Neuron (in vitro differentiated cells): ENCODE data around the gene TMEM17.
"Not testable (repeated sequence)": the region's sequence is repeated elsewhere in the genome, so short reads cannot be mapped to it uniquely, and the experiment has no call there.

Experiments used
- H2AFZ ChIP-seq: one replicate; pipeline ENCODE4 v1.6.1; 2013; ENCODE audit warnings: low read depth, mild to moderate bottlenecking, inconsistent platforms, low read length, moderate library complexity
- H3K27me3 ChIP-seq: one replicate; pipeline ENCODE4 v1.6.1; 2013; ENCODE audit warnings: low read length; ENCODE audit not compliant: insufficient read depth
- H3K36me3 ChIP-seq: one replicate; pipeline ENCODE4 v1.6.1; 2013; ENCODE audit warnings: low read length; ENCODE audit not compliant: insufficient read depth
- H3K4me1 ChIP-seq: one replicate; pipeline ENCODE4 v1.6.1; 2013; ENCODE audit warnings: low read length; ENCODE audit not compliant: insufficient read depth
- H3K4me3 ChIP-seq: 2 replicates; pipeline ENCODE4 v1.5.1; 2013; ENCODE audit warnings: mild to moderate bottlenecking, low read length, moderate library complexity
- H3K9me3 ChIP-seq: one replicate; pipeline ENCODE4 v1.6.1; 2013; ENCODE audit warnings: low read length

The TMEM17 gene

DNA sequence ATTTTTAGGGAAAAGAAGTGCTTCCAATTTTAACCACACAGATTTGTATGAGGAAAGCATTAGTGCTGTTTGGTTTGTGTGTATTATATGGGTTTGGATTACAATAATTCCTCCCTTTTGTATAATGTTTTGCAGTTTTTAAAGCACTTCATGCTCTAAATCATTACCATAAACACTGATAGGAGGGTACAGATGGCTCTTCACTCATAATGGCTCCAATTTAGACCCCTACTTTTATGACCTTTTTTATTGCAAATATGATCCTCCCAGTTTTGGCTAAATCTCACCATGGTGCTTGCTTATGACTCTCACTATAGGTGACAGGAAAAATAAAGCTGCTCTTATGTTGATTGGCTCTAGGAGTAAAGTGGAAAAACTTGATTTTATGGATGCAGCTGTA is 23.8 kb upstream of the TMEM17 start:
- Histone ChIP-seq H3K4me3 (no peak overlapping the region), H3K27me3 (no peaks in the 10 kb centered on the region), H3K4me1 (peaks cover 7% of the 10 kb centered on the region), H2AFZ (no peak overlapping the region), H3K36me3 (no peaks in the 10 kb centered on the region), H3K9me3 (no peaks in the 10 kb centered on the region)

DNA sequence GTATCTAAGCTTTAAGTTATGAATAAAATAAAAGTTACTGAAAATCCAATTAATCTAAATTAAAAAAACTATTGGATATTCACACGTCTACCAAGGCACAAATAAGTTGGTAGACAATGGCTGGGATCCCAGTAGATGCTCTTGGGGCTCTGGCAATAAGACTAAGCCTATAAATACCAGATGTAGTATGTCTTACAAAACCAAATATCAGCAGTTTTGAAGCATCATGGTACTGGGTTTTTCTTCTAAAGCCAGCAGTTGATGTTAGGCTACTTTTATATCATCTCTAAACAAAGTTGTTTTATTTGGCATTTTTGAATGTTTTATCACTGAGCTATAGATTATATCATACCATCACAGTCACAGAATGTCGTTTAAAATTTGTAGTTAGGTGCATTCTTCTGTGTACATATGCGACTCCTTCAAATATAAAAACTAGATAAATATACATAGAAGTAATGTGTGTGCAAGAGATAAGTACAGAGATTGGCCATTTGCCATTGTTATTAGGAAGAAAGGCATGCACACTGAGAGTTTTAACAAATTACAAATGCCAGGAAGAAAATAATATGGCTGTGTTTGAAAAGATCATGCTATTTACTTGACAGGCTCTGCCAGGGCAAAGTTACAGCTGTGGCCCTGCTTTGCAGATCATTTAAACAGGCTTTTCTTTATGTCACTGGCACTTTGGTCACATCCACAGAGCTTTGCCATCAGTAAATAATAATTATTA is 21.6 kb upstream of the TMEM17 start:
- peaks cover 7% of the 10 kb centered on the region for H3K4me1 ChIP-seq
- no peaks in the 10 kb centered on the region for H3K27me3 ChIP-seq
- H3K4me3 ChIP-seq, result no peak overlapping the region
- no peaks in the 10 kb centered on the region for H3K36me3 ChIP-seq
- no peak overlapping the region for H2AFZ ChIP-seq
- no peaks in the 10 kb centered on the region for H3K9me3 ChIP-seq

DNA sequence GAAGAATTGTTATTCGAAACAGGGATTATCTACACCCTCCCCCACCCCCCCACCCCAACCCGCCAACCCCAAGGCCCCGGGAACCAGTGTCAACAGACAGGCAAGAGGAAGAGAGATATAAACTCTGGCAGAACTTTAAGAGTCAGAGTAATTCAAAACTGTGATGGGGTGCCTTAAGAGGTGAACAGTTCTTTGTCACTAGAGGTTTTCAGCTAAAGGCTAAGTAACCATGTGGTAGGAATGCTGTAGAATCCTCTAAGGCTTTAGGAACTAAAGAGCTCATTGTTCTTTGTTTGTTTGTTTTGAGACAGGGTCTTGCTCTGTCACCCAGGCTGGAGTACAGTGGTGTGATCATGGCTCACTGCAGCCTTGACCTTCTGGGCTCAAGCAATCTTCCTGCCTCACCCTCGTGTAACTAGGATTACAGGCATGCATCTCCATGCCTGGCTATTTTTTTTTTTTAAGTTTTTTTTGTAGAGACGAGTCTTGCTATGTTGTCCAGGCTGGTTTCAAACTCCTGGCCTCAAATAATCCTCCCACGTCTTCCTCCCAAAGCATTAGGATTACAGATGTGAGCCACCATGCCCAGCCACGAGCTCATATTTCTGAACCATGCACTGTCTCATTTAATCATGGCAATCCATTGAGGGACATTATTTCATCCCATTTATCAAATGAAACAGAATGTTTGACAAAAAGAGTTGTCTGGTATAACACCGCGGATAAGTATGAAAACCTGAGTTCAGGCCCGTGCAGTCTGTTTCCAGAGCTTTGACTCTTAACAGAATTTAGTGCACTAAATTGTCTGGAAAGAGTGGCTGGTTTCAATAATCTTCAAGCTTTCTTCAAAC is 20.8 kb upstream of the TMEM17 start:
- H3K27me3 ChIP-seq, result no peaks in the 10 kb centered on the region
- no peaks in the 10 kb centered on the region for H3K9me3 ChIP-seq
- no peaks in the 10 kb centered on the region for H3K36me3 ChIP-seq

DNA sequence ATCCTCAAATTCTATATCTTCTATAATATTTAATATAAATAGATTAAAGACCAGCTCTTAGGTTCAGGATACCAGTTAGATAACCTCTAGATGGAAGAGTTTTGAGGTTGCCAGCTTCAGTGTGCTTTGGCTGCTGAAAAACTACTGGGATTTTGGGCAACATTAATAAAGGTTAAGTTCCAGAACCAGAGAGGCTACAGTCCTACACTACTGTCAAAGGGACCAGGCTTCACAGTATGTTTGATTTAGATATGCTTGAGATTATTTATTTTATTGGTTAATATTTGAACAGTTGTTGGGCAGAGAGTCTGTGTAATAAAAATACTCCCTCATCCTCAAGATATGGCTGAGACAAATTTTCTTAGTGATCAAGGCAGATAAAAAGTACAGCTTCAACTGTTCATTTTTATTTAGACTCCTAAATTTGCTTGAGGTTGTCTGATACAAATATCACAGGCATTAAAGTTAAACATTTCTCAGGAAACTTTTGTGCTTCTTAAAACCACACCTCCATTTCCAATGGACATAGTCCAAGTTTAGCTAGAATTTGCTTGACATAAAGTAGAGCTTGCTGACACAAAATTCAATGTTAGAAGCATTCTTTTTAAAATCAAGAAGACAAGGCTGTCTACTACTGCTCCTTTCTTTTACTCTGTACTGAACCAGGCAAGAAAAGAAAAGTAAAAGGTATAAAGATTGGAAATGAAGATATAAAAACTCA is 19.7 kb upstream of the TMEM17 start:
- H2AFZ ChIP-seq, result no peak overlapping the region
- H3K36me3 ChIP-seq, result no peaks in the 10 kb centered on the region
- peaks cover 7% of the 10 kb centered on the region for H3K4me1 ChIP-seq
- no peaks in the 10 kb centered on the region for H3K27me3 ChIP-seq
- no peaks in the 10 kb centered on the region for H3K9me3 ChIP-seq
- H3K4me3 ChIP-seq, result no peak overlapping the region

More for the DNA sequence above, 20.8 kb upstream of the TMEM17 start:
- Histone ChIP-seq H2AFZ (peak overlapping the region; percentile 65), H3K4me3 (no peak overlapping the region), H3K4me1 (peaks cover 7% of the 10 kb centered on the region)

DNA sequence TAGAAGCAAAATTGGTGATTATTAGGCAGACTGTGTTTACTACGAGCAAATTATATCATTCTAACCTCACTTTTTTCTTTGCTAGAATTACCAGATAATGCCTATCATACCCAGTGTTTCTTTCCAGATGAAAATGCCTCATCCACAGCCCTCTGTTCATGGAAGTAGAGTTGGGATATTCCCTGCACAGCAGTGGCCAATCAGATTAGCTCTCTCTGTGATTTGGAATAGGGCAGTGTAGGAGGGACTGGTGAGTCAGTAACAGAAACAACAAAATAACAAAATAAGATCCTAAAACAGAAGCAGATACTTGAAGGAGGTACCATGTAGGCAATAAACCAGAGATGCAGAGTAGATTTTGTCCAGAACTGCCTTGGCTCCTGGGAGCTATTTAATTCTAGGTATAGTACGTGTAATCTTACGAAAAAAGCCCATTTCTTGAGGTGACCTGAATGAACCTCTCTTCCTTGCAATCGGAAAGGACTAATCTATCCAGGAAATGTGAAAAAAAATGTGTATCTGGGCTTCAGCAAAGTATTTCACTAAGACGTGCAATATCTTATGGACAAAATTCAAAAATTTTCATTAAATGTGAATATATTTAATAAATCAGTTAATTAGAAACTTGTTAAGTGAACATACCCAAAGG is 18.4 kb upstream of the TMEM17 start:
- Histone ChIP-seq H3K9me3 (no peaks in the 10 kb centered on the region), H2AFZ (no peak overlapping the region), H3K4me3 (no peak overlapping the region), H3K27me3 (no peaks in the 10 kb centered on the region), H3K36me3 (no peaks in the 10 kb centered on the region), H3K4me1 (peaks cover 7% of the 10 kb centered on the region)

DNA sequence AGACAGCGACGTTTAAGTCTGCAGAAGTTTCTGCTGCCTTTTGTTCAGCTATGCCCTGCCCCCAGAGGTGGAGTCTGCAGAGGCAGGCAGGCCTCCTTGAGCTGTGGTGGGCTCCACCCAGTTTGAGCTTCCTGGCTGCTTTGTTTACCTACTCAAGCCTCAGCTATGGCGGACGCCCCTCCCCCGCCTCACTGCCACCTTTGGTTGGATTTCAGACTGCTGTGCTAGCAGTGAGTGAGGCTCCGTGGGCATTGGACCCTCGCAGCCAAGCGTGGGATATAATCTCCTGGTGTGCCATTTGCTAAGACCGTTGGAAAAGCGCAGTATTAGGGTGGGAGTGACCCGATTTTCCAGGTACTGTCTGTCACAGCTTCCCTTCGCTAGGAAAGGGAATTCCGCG is 15.1 kb upstream of the TMEM17 start:
- H2AFZ ChIP-seq, H3K36me3 ChIP-seq, H3K27me3 ChIP-seq, H3K4me3 ChIP-seq, H3K9me3 ChIP-seq, H3K4me1 ChIP-seq: not testable (repeated sequence)

DNA sequence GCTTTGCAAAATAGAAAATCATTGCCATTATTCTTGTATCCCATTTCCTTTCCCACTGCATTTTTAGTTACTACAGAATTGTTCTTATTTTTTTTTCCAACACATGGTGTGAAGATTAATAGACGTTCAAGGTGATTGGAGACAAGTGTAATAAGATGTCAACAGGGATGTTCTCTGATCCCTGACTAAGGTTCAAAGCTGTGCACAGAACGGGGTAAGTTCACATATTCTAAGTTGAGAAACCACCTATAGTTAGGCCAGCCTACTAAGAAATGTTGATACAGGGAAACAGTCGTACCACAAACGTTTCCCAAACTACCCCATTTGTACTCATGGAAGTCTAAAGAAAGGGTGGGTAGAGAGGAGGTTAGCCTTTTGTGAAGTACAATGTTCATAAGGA is 6.4 kb upstream of the TMEM17 start:
- H3K9me3 ChIP-seq, result no peaks in the 10 kb centered on the region
- H3K27me3 ChIP-seq, result no peaks in the 10 kb centered on the region
- H3K4me3 ChIP-seq, result no peak overlapping the region
- H3K4me1 ChIP-seq, result no peaks in the 10 kb centered on the region
- H3K36me3 ChIP-seq, result no peaks in the 10 kb centered on the region
- no peak overlapping the region for H2AFZ ChIP-seq

DNA sequence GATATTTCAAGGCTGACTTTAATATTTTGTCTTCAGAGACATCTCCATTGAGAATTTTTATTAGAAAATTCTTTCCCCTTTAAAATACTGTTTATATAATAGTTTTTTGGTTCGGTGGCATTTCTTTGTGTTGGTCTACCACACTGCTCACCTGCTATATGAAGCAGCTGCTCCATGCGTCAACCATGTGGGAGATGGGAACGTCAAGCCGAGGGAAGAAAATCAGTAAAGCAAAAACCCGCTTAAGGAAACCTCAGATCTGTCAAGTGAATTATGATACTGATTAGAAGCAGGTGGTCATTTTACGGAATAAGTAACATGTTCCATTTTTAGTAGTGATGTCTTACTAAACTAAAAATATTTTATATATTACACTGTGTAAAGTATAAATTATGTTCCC is 5.6 kb upstream of the TMEM17 start:
- H3K4me3 ChIP-seq, result no peak overlapping the region
- no peaks in the 10 kb centered on the region for H3K27me3 ChIP-seq
- no peaks in the 10 kb centered on the region for H3K9me3 ChIP-seq
- peaks cover 4% of the 10 kb centered on the region for H3K4me1 ChIP-seq
- no peak overlapping the region for H2AFZ ChIP-seq
- no peaks in the 10 kb centered on the region for H3K36me3 ChIP-seq

DNA sequence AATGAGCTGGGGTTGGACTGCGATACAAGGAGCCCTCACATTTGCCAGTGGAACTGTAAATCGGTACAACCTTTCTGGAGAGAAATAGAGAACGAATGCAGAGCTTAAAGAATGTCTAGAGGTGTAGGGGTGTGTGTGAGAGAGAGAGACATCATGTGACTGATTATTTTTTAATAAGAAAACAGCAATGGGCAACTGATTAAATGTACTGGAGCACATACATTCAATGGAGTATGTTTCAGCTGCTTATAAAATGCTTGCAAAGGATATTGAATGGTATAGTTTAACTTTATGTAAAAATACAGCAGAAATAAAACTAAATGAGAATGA is 391 bp upstream of the TMEM17 start:
- Histone ChIP-seq H3K27me3 (no peaks in the 10 kb centered on the region), H3K9me3 (no peaks in the 10 kb centered on the region), H3K4me3 (peak overlapping the region; percentile 82), H3K36me3 (peaks cover 1% of the 10 kb centered on the region), H2AFZ (peak overlapping the region; percentile 79), H3K4me1 (peaks cover 9% of the 10 kb centered on the region)

DNA sequence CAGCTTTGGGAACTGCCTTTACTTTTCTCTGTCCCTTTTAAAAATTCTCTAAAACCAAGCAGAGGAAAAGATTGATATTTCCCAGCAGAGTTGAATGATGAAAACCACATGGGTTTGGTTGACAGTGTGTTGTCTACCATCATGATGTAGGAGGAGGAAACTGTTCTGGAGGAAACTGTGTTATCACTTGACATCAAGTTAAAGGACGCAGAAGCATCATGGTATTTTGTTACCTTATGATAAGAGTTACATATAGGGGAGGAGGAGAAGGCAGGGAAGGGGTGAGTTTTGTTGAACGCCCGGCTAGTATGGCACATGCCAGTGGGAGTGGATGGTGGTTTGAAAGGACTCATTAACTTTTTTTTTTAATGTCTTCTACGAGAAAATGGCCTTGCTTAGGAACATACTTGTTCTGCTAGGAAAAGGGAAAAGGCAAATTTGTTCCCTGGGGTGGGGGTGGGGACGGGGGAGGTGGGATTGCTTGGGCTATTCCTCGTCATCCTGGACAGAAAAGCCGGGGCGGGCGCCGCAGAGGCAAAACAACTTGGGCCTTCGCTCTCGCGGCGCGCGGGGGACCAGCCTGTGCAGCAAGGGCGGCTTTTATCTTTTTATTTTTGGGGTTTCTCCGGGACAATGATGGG is 766 bp downstream of the TMEM17 start:
- Histone ChIP-seq H2AFZ (peak overlapping the region; percentile 79), H3K4me3 (peak overlapping the region; percentile 82), H3K4me1 (peaks cover 9% of the 10 kb centered on the region), H3K9me3 (no peaks in the 10 kb centered on the region), H3K27me3 (no peaks in the 10 kb centered on the region), H3K36me3 (peaks cover 3% of the 10 kb centered on the region)

DNA sequence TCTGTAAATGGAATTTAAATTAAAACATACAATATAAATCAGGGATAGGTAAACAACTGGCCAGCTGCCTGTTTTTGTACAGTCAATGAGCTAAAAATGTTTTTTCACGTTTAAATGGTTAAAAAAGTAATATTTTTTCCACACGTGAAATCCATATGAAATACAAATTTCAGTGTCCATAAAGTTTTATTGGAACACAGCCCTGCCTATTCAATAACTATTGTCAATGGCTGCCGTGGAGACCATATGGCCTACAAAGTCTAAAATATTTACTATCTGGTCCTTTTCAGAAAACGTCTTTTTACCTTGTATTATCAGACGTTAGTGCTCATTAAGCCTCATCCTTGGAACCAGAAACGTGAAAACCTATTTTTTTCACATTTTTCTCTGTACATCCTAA is 1.3 kb downstream of the TMEM17 start:
- Histone ChIP-seq H3K4me3 (no peak overlapping the region), H3K9me3 (no peaks in the 10 kb centered on the region), H3K27me3 (no peaks in the 10 kb centered on the region), H2AFZ (peak overlapping the region; percentile 79), H3K4me1 (peaks cover 9% of the 10 kb centered on the region), H3K36me3 (peaks cover 3% of the 10 kb centered on the region)

DNA sequence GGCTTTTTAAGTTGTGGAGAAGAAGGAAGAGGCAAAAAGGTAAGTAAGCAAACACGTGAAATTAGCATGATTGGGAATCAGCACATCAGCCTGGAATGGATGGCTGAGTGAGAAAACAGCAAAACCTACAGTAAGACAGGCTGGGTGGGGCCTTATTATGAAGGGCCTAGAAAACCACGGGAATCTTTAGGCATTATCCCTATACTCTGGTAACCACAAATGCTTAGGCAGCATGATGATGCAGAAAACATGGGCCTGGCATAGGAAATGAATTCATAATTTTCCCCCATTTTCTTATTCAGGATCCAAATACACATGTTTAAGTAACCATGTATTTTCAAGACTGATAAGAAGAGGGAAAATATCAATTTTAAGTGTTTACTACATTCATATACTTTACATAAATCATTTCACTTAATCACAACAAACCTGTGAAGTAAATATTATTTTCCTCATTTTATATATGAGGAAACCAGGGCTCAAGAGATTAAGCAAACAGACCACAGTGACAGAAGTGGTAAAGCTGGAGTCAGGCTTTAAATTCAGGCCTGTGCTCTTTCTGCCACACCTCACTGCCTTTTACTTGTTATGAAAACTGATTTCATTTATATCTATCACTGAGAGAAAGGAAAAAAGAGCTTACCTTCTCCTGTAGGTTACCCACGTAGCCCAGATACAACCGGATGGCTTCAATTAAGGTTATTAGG is 4.0 kb downstream of the TMEM17 start:
- Histone ChIP-seq H2AFZ (no peak overlapping the region), H3K27me3 (no peaks in the 10 kb centered on the region), H3K9me3 (no peaks in the 10 kb centered on the region), H3K4me3 (no peak overlapping the region), H3K36me3 (peaks cover 3% of the 10 kb centered on the region), H3K4me1 (peaks cover 8% of the 10 kb centered on the region)
